GM10248 (cell line): ENCODE data around the gene SLC25A5.
A peak's percentile ranks its signal among the peaks of the same experiment; 100 is the strongest.

Experiments used
- CTCF ChIA-PET: fragments of 300-600 bp; sonication (Branson Sonifier 250); formaldehyde crosslinking; extraction: SDS; loops from one replicate; lab custom pipeline; 2021; ENCODE audit warnings: antibody characterized with exemption; lab: Yijun Ruan, JAX
- POLR2A ChIA-PET: fragments of 350-650 bp; sonication (Branson Sonifier 250); formaldehyde crosslinking; extraction: SDS; loops from one replicate; lab custom pipeline; 2020; ENCODE audit warnings: antibody characterized with exemption; lab: Yijun Ruan, JAX
- DNase-seq: peaks from one replicate; pipeline ENCODE4 v3.0.0; 2012; ENCODE audit errors: extremely low spot score
- TF ChIP-seq, protein P1 (sequence below): IDR thresholded peaks from 2 replicates; pipeline ENCODE4 v1.5.1; 2012; ENCODE audit warnings: mild to moderate bottlenecking, low read depth; ENCODE audit errors: extremely low read depth, missing control alignments, control extremely low read depth

The SLC25A5 gene

DNA sequence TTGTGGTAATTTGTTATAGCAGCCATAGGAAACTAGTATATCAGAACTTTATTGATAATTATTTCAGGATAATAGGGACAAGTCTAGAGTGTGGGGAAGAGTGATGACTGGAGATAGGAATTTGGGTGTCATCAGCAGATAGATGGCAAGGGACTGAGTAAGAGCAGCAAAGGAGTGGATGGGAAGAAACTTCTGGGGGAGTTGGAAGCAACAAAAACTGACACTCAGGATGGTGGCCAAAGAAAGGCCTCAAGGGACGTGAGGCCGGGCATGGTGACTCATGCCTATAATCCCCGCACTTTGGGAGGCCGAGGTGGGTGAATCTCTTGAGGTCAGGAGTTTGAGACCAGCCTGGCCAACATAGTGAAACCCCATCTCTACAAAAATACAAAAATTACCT is 9.1 kb upstream of the SLC25A5 start:
- CTCF ChIA-PET: no interaction called here
- TF ChIP-seq, protein P1, sequence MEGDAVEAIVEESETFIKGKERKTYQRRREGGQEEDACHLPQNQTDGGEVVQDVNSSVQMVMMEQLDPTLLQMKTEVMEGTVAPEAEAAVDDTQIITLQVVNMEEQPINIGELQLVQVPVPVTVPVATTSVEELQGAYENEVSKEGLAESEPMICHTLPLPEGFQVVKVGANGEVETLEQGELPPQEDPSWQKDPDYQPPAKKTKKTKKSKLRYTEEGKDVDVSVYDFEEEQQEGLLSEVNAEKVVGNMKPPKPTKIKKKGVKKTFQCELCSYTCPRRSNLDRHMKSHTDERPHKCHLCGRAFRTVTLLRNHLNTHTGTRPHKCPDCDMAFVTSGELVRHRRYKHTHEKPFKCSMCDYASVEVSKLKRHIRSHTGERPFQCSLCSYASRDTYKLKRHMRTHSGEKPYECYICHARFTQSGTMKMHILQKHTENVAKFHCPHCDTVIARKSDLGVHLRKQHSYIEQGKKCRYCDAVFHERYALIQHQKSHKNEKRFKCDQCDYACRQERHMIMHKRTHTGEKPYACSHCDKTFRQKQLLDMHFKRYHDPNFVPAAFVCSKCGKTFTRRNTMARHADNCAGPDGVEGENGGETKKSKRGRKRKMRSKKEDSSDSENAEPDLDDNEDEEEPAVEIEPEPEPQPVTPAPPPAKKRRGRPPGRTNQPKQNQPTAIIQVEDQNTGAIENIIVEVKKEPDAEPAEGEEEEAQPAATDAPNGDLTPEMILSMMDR: no peak
- POLR2A ChIA-PET: no interaction called here
- no peak for DNase-seq

DNA sequence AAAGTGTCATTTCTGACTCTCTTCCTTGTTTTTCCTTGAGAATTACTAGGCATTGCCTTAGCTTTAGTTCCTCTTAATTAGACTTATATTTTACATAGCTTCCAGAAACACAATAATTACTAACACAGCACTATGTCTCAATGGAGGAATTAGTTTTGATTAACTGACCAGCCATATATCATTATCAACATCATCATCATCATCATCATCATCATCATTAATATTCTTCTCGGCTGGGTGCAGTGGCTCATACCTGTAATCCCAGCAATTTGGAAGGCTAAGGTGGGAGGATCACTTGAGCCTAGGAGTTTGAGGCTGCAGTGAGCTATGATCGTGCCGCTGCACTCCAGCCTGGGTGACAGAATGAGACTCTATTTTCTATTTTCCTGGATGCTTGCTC is 2.7 kb upstream of the SLC25A5 start:
- POLR2A ChIA-PET: no interaction called here

DNA sequence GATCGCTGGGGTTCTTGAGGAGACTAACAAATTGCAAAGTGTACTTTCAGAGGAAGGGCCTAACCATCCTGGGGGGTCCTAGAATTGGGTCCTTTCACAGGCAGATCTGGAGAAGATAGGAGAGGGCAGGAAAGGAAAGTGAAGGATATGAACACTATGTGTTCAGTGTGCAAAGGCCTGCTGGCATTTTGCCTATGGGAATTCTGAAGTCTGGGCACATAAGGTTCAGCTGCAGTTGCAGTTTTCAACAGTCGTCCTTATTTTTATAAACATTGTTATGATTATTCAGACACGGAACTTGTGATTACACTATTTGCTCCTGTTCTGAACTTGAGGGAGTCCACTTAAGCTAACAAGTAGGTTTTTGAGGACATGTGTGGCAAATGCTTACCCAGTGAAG is 1.3 kb upstream of the SLC25A5 start:
- DNase-seq: no peak
- TF ChIP-seq, protein P1: no peak
- POLR2A ChIA-PET: no interaction called here
- CTCF ChIA-PET: interaction anchor here (1.6 kb wide), 1 partner anchor 16 kb away, joined by 3 read pairs; no protein-coding TSS in a partner anchor

More for the DNA sequence above, 2.7 kb upstream of the SLC25A5 start:
- DNase-seq: no peak
- TF ChIP-seq, protein P1: no peak
- CTCF ChIA-PET: no interaction called here

DNA sequence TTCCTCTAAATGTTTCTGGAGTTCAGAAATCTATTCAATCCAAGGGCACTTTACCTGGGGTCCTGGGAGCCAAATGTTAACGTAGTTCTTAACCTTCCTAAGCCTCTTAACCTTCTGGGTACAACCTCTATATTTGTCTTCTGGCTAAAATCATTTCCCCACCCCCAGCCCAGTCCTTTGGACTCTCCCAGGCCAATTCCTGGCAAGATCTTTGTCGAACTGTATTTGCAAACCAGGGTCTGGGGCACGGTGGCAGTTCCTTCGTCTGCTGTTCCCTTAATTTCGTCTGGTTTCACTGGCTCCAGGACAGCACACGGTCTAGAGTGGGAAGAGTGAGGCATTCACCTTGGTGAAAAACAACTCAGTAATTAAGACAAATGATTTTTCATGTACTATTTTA is 811 bp upstream of the SLC25A5 start:
- ChIA-PET CTCF (interaction anchor here (0.7 to 2.8 kb wide), 4 partner anchors 13 to 45 kb away, joined by 3 to 14 read pairs (median 4); no protein-coding TSS in a partner anchor), POLR2A (no interaction called here)
- TF ChIP-seq, protein P1: no peak
- no peak for DNase-seq

DNA sequence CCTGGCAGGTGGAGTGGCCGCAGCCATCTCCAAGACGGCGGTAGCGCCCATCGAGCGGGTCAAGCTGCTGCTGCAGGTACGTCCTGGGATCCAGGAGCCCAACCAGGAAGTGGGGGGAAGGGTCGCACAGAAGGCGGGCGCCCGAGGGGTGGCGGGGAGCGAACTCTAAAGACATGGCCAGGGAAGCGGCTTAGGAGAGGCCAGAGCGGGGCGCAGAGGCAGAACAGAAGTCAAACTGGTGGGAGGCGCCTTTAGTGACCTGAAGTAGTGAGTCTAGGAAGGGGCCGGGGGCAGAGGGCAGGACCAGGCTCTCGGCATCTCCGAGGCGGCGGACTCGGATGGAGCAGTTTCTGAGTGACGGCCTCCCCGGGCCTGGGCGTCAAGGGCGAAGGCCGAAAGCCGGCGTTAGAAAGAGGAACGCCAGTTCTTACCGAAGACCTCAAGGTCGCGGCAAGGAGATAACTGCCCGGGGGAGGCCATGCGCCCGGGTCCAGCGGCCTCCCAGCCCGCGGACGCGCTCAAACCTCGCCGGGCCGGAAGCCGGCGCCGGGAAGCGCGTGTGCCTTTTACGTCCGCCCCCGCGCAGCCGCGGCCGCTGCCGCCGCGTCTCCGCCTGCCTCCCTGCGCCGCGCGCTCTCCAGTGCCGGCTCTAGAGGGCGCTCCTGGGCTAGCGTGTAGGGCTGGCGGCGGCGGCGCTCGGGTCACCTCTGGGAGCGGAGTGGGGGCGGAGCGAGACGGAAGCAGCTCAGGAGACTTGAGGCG is 488 bp downstream of the SLC25A5 start:
- TF ChIP-seq, protein P1: peak; percentile 78
- ChIA-PET POLR2A (interaction anchor here (1.0 kb wide), 1 partner anchor 14 kb away, joined by 3 read pairs; no protein-coding TSS in a partner anchor), CTCF (interaction anchor here (0.6 to 3.7 kb wide), 10 partner anchors 11 to 323 kb away, joined by 3 to 45 read pairs (median 4); partner anchors contain the start of gene RPL39)
- DNase-seq: peak; percentile 79

DNA sequence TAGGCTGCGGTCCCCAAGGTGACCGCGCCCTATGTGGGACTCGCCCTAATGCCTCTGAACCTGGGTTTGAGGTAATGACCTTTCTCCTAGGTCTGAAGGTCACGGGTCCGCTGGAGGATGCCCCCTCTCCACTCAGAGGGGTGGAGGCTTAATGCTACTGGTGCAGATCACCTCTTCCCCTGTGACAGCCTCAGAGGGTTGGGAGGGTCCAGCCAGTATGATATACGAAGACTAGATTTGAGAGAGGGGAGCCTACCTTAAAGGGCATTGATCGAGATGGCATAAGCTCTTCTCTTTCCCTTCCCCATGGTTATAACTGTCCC is 1.0 kb downstream of the SLC25A5 start:
- DNase-seq: no peak
- CTCF ChIA-PET: interaction anchor here (0.6 to 3.7 kb wide), 9 partner anchors 11 to 322 kb away, joined by 3 to 45 read pairs (median 5); partner anchors contain the start of gene RPL39
- TF ChIP-seq, protein P1: no peak
- POLR2A ChIA-PET: no interaction called here
